ENCODE measurements around the gene PRTFDC1. TPM values are rescaled to one million over a fixed set of nuclear protein-coding genes. Genes with fewer than 3 reads are reported as not detected.

Gene PRTFDC1
- total and polyA plus RNA-seq, 2 of the 13 experiments (the other 11 are each of a cell fraction or from before 2014, with no cell fraction given): not detected

DNA sequence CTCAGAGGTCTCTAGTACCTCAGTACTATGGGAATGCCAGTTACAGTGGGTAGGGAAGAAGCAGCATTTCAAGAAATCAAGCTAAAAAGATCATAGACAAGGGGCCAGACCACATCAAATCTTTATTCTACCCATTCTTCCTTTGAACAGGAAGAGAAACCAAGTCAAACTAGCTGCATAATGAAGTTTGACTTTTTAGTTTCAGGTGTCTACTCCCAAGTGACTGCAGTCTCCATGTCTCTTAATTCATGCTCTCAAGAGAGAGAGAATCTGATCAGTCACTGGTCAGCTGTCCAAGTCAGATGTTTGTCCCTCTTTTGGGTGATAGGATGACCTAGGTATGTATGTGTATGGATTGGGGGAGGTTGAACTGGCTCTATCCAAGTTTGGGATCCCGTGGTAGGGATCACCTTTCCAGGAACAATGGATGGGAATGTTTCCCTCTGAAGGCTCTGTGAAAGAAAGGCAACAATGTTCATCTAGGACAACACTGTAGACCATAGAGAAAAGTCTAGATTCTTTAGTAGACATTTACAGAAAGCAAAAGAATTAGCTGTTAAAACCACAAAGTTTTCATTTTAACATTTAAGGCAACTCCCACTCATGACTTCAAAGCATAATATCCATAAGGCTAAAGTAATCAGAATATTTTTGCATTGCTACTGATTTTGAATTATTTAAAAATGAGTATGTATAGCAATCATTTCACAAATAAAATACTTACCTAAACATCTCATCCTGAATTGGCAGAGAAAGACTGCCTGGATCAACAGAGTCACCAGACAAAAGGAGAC lies 30.1 kb upstream of the PRTFDC1 start:
- BruUV-seq (replicated peaks): no TSS peak
- H3K9me3 ChIP-seq (ENCODE audit: low read length): no peaks in the 10 kb centered on the region
- H3K4me1 ChIP-seq (ENCODE audit: insufficient read depth, low read length): no peaks in the 10 kb centered on the region
- intact Hi-C loops (cut with micrococcal nuclease; ENCODE audit: unreplicated experiment): no loop called here
- H3K79me2 ChIP-seq (ENCODE audit: insufficient read depth, low read length): no peaks in the 10 kb centered on the region
- H3K4me2 ChIP-seq (ENCODE audit: low read depth, low read length): no peak overlapping the region
- H3K27ac ChIP-seq (ENCODE audit: extremely low read length, insufficient read depth, low read length): no peak overlapping the region
- DNase-seq (ENCODE audit: low spot score): no peak
- CTCF ChIA-PET (ENCODE audit: low intra/inter-chr PET ratio, low total read pairs): no interaction called here
- no peaks in the 10 kb centered on the region for H3K36me3 ChIP-seq (replicated peaks in 1 of 2; ENCODE audit: control insufficient read depth in 1 of 2, insufficient read depth in 2 of 2, low read length in 2 of 2)
- H3K27me3 ChIP-seq (ENCODE audit: control insufficient read depth in 1 of 2, insufficient read depth in 2 of 2, low read length in 2 of 2): no peaks in the 10 kb centered on the region; a peak in 2 of 5 replicates
- no peak for ATAC-seq
- no peaks in the 10 kb centered on the region for H4K20me1 ChIP-seq (ENCODE audit: insufficient read depth, low read length)
- no peak for FAIRE-seq
- POLR2A ChIA-PET: no interaction called here
- no peak overlapping the region for H3K9ac ChIP-seq (ENCODE audit: insufficient read depth, low read depth, low read length)
- in situ Hi-C loops (cut with HindIII; ENCODE audit: extremely low pct_ligation_motif_present, low pct_unique_long_range_greater_than_20kb): loop anchor here (25.0 kb wide), 1 partner anchor 345 kb away; no protein-coding TSS in a partner anchor
- H3K4me3 ChIP-seq (replicated peaks in 1 of 3; ENCODE audit: insufficient read depth in 1 of 3, low read depth in 2 of 3, low read length in 3 of 3): no peak overlapping the region
- 0% methylated on average over 1 of the region's 1 CpG for WGBS (ENCODE audit: low lambda C conversion rate)
- no peak overlapping the region for H2AFZ ChIP-seq (ENCODE audit: low read length)
- TF ChIP-seq, protein P1, sequence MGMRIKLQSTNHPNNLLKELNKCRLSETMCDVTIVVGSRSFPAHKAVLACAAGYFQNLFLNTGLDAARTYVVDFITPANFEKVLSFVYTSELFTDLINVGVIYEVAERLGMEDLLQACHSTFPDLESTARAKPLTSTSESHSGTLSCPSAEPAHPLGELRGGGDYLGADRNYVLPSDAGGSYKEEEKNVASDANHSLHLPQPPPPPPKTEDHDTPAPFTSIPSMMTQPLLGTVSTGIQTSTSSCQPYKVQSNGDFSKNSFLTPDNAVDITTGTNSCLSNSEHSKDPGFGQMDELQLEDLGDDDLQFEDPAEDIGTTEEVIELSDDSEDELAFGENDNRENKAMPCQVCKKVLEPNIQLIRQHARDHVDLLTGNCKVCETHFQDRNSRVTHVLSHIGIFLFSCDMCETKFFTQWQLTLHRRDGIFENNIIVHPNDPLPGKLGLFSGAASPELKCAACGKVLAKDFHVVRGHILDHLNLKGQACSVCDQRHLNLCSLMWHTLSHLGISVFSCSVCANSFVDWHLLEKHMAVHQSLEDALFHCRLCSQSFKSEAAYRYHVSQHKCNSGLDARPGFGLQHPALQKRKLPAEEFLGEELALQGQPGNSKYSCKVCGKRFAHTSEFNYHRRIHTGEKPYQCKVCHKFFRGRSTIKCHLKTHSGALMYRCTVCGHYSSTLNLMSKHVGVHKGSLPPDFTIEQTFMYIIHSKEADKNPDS (CRISPR knock-in tag; IDR thresholded peaks at IDR 0.05): no peak
- TF ChIP-seq, protein P2, sequence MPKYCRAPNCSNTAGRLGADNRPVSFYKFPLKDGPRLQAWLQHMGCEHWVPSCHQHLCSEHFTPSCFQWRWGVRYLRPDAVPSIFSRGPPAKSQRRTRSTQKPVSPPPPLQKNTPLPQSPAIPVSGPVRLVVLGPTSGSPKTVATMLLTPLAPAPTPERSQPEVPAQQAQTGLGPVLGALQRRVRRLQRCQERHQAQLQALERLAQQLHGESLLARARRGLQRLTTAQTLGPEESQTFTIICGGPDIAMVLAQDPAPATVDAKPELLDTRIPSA (CRISPR knock-in tag; IDR thresholded peaks at IDR 0.05; ENCODE audit: borderline replicate concordance): no peak
- TF ChIP-seq ONECUT2 (CRISPR knock-in tag; IDR thresholded peaks at IDR 0.05) (no peak), SIX1 (CRISPR knock-in tag; IDR thresholded peaks at IDR 0.05; ENCODE audit: borderline replicate concordance) (no peak), ZNF556 (CRISPR knock-in tag; IDR thresholded peaks at IDR 0.05; ENCODE audit: borderline replicate concordance) (no peak), MXI1 (IDR thresholded peaks at IDR 0.05; ENCODE audit: borderline replicate concordance, low read depth, low read length) (no peak), ZMYM3 (CRISPR knock-in tag; IDR thresholded peaks at IDR 0.05) (no peak), CHD2 (IDR thresholded peaks at IDR 0.05; ENCODE audit: low read depth, low read length) (no peak)
- TF ChIP-seq, protein P3, sequence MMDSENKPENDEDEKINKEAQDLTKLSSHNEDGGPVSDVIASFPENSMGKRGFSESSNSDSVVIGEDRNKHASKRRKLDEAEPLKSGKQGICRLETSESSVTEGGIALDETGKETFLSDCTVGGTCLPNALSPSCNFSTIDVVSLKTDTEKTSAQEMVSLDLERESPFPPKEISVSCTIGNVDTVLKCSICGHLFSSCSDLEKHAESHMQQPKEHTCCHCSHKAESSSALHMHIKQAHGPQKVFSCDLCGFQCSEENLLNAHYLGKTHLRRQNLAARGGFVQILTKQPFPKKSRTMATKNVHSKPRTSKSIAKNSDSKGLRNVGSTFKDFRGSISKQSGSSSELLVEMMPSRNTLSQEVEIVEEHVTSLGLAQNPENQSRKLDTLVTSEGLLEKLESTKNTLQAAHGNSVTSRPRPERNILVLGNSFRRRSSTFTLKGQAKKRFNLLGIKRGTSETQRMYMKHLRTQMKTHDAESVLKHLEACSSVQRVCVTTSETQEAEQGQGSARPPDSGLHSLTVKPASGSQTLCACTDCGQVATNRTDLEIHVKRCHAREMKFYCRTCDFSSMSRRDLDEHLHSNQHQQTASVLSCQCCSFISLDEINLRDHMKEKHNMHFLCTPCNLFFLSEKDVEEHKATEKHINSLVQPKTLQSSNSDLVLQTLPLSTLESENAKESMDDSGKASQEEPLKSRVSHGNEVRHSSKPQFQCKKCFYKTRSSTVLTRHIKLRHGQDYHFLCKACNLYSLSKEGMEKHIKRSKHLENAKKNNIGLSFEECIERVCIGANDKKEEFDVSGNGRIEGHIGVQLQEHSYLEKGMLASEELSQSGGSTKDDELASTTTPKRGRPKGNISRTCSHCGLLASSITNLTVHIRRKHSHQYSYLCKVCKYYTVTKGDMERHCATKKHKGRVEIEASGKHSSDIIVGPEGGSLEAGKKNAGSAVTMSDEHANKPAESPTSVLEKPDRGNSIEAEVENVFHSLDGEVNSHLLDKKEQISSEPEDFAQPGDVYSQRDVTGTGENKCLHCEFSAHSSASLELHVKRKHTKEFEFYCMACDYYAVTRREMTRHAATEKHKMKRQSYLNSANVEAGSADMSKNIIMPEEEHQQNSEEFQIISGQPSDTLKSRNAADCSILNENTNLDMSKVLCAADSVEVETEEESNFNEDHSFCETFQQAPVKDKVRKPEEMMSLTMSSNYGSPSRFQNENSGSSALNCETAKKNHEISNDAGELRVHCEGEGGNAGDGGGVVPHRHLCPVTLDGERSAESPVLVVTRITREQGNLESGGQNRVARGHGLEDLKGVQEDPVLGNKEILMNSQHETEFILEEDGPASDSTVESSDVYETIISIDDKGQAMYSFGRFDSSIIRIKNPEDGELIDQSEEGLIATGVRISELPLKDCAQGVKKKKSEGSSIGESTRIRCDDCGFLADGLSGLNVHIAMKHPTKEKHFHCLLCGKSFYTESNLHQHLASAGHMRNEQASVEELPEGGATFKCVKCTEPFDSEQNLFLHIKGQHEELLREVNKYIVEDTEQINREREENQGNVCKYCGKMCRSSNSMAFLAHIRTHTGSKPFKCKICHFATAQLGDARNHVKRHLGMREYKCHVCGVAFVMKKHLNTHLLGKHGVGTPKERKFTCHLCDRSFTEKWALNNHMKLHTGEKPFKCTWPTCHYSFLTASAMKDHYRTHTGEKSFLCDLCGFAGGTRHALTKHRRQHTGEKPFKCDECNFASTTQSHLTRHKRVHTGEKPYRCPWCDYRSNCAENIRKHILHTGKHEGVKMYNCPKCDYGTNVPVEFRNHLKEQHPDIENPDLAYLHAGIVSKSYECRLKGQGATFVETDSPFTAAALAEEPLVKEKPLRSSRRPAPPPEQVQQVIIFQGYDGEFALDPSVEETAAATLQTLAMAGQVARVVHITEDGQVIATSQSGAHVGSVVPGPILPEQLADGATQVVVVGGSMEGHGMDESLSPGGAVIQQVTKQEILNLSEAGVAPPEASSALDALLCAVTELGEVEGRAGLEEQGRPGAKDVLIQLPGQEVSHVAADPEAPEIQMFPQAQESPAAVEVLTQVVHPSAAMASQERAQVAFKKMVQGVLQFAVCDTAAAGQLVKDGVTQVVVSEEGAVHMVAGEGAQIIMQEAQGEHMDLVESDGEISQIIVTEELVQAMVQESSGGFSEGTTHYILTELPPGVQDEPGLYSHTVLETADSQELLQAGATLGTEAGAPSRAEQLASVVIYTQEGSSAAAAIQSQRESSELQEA (CRISPR knock-in tag; IDR thresholded peaks at IDR 0.05; ENCODE audit: not compliant biosample characterization): no peak
